HG02642 (cell line): ENCODE results near the gene FBXL15.

Experiments
- ATAC-seq: cut with Tn5 transposase; IDR thresholded peaks from one replicate; pipeline ENCODE4 v1.9.1; 2021; ENCODE audit warnings: mild to moderate bottlenecking; ENCODE audit not compliant: unreplicated experiment, poor library complexity

Gene FBXL15

GRCh38 chr10:102397222-102398171 lies 23.1 kb upstream of the FBXL15 start:
- no peak for ATAC-seq

- no peak for ATAC-seq
Observed at GRCh38 chr10:102398172-102399020, 22.2 kb upstream of the FBXL15 start.

- ATAC-seq: peak; percentile 41
Observed at GRCh38 chr10:102399217-102400021, 21.2 kb upstream of the FBXL15 start.

GRCh38 chr10:102400076-102400475 lies 20.6 kb upstream of the FBXL15 start:
- ATAC-seq: no peak

- no peak for ATAC-seq
Observed at GRCh38 chr10:102400598-102401341, 19.9 kb upstream of the FBXL15 start.

GRCh38 chr10:102401342-102401654 lies 19.3 kb upstream of the FBXL15 start:
- ATAC-seq: no peak

GRCh38 chr10:102401735-102402511 lies 18.7 kb upstream of the FBXL15 start:
- ATAC-seq: no peak

- ATAC-seq: no peak
Observed at GRCh38 chr10:102402512-102402896, 18.1 kb upstream of the FBXL15 start.

- ATAC-seq: no peak
Observed at GRCh38 chr10:102403115-102403514, 17.5 kb upstream of the FBXL15 start.

- no peak for ATAC-seq
Observed at GRCh38 chr10:102404361-102405107, 16.1 kb upstream of the FBXL15 start.

GRCh38 chr10:102405108-102405571 lies 15.5 kb upstream of the FBXL15 start:
- no peak for ATAC-seq

GRCh38 chr10:102405632-102406031 lies 15.0 kb upstream of the FBXL15 start:
- no peak for ATAC-seq

GRCh38 chr10:102406815-102407214 lies 13.8 kb upstream of the FBXL15 start:
- ATAC-seq: no peak

GRCh38 chr10:102407425-102408130 lies 13.1 kb upstream of the FBXL15 start:
- no peak for ATAC-seq

- ATAC-seq: no peak
Observed at GRCh38 chr10:102408131-102408727, 12.4 kb upstream of the FBXL15 start.

- ATAC-seq: no peak
Observed at GRCh38 chr10:102408728-102409603, 11.7 kb upstream of the FBXL15 start.
